ENCODE results near the gene SERPINA6.
"Not testable (repeated sequence)": the region's sequence is repeated elsewhere in the genome, so short reads cannot be mapped to it uniquely, and the experiment has no call there.

The SERPINA6 gene

GRCh38 chr14:94354190-94354589, 31.1 kb upstream of the SERPINA6 start:
- not testable (repeated sequence) for DNase-seq

- DNase-seq = no peak
Measured at GRCh38 chr14:94349276-94349675, 26.1 kb upstream of the SERPINA6 start.

GRCh38 chr14:94348836-94349235, 25.7 kb upstream of the SERPINA6 start:
- DNase-seq = no peak

- DNase-seq = no peak
Measured at GRCh38 chr14:94346841-94347240, 23.7 kb upstream of the SERPINA6 start.

GRCh38 chr14:94346065-94346786, 23.1 kb upstream of the SERPINA6 start:
- DNase-seq = not testable (repeated sequence)

- DNase-seq = no peak
Measured at GRCh38 chr14:94345344-94346064, 22.4 kb upstream of the SERPINA6 start.

- DNase-seq = no peak
Measured at GRCh38 chr14:94344389-94344788, 21.3 kb upstream of the SERPINA6 start.

- DNase-seq = no peak
Measured at GRCh38 chr14:94343238-94344005, 20.3 kb upstream of the SERPINA6 start.

GRCh38 chr14:94342334-94342934, 19.3 kb upstream of the SERPINA6 start:
- peak; percentile 72 for DNase-seq

GRCh38 chr14:94341656-94342333, 18.7 kb upstream of the SERPINA6 start:
- DNase-seq = no peak

GRCh38 chr14:94340533-94340932, 17.4 kb upstream of the SERPINA6 start:
- DNase-seq = no peak

GRCh38 chr14:94338023-94338422, 14.9 kb upstream of the SERPINA6 start:
- no peak for DNase-seq

- DNase-seq = no peak
Measured at GRCh38 chr14:94337274-94337673, 14.1 kb upstream of the SERPINA6 start.

- DNase-seq = no peak
Measured at GRCh38 chr14:94334872-94335271, 11.7 kb upstream of the SERPINA6 start.

- DNase-seq = no peak
Measured at GRCh38 chr14:94332587-94332986, 9.5 kb upstream of the SERPINA6 start.

GRCh38 chr14:94332063-94332583, 9.0 kb upstream of the SERPINA6 start:
- DNase-seq = no peak

GRCh38 chr14:94331462-94331861, 8.3 kb upstream of the SERPINA6 start:
- DNase-seq = no peak

- no peak for DNase-seq
Measured at GRCh38 chr14:94330857-94331256, 7.7 kb upstream of the SERPINA6 start.

GRCh38 chr14:94330432-94330831, 7.3 kb upstream of the SERPINA6 start:
- no peak for DNase-seq

GRCh38 chr14:94329857-94330256, 6.7 kb upstream of the SERPINA6 start:
- no peak for DNase-seq

- DNase-seq = no peak
Measured at GRCh38 chr14:94328196-94328595, 5.1 kb upstream of the SERPINA6 start.
